Suprapubic skin (tissue), 4 donors: Measurements from ENCODE around the gene CCDC33. TPM values are rescaled to one million over a fixed set of nuclear protein-coding genes. Genes with fewer than 3 reads are reported as not detected.

ENCODE experiments used
- DNase-seq, 2 donors: peaks; one replicate each; pipeline ENCODE4 v3.0.0-alpha.2; 2019; ENCODE audit warnings: low spot score in 2 of 2
- H3K27ac ChIP-seq: fragments of 200-600 bp; sonication (generic); one replicate; pipeline ENCODE4 v1.5.1; 2019
- H3K27me3 ChIP-seq: fragments of 200-600 bp; sonication (generic); one replicate; pipeline ENCODE4 v1.5.1; 2019
- H3K36me3 ChIP-seq: fragments of 200-600 bp; sonication (generic); one replicate; pipeline ENCODE4 v1.5.1; 2019
- H3K4me1 ChIP-seq: fragments of 200-600 bp; sonication (generic); one replicate; pipeline ENCODE4 v1.5.1; 2019
- H3K4me3 ChIP-seq: fragments of 200-600 bp; sonication (generic); one replicate; pipeline ENCODE4 v1.5.1; 2019; ENCODE audit warnings: mild to moderate bottlenecking
- H3K9me3 ChIP-seq: fragments of 200-600 bp; sonication (generic); one replicate; pipeline ENCODE4 v1.5.1; 2019
- CTCF ChIP-seq, 2 donors: fragments of 200-600 bp in 1 of 2; fragments of 450-650 bp in 1 of 2; sonication (generic) in 1 of 2; IDR thresholded peaks; one replicate each; pipeline ENCODE4 v1.5.1; 2016 to 2019; ENCODE audit warnings: antibody characterized with exemption in 2 of 2, mild to moderate bottlenecking in 1 of 2, moderate library complexity in 1 of 2
- EP300 ChIP-seq: sonication (generic); formaldehyde crosslinking; IDR thresholded peaks from one replicate; pipeline ENCODE4 v1.6.1; 2017; ENCODE audit warnings: antibody characterized with exemption
- POLR2A ChIP-seq, 2 donors: fragments of 450-650 bp; IDR thresholded peaks; one replicate each; pipeline ENCODE4 v1.6.1; 2017; ENCODE audit warnings: antibody characterized with exemption in 2 of 2, mild to moderate bottlenecking in 2 of 2, moderate library complexity in 2 of 2
- POLR2AphosphoS5 ChIP-seq, 3 donors: sonication (generic); formaldehyde crosslinking; IDR thresholded peaks; one replicate each; pipeline ENCODE4 v1.6.1; 2017; ENCODE audit warnings: antibody characterized with exemption in 3 of 3
- WGBS: methylation state at CpG from one replicate; pipeline ENCODE4 v1.1.5; 2018; 5-methylcytosine and 5-hydroxymethylcytosine counted together
- total RNA-seq, 4 donors: library from RNA; depleted of rRNA; stranded (reverse); fragments of >200 nt; gene quantifications; one replicate each; pipeline ENCODE4 v1.1.0, GENCODE V29; 2016

The CCDC33 gene
- total RNA-seq, 4 donors from 2014 or later = 0.60 TPM; not detected in 3

GRCh38 chr15:74312445-74313007 lies 76.4 kb downstream of the CCDC33 start:
- H3K36me3 ChIP-seq = no peaks in the 10 kb centered on the region
- peaks cover 17% of the 10 kb centered on the region for H3K4me1 ChIP-seq
- no peaks in the 10 kb centered on the region for H3K9me3 ChIP-seq
- no peak for TF ChIP-seq CTCF (IDR thresholded peaks at IDR 0.05)
- TF ChIP-seq EP300 = no peak
- TF ChIP-seq POLR2A (IDR thresholded peaks at IDR 0.05) = no peak
- TF ChIP-seq POLR2AphosphoS5 (IDR thresholded peaks at IDR 0.05) = no peak
- H3K4me3 ChIP-seq = no peak overlapping the region
- WGBS = 76% methylated on average over 9 of the region's 9 CpGs
- no peak overlapping the region for H3K27ac ChIP-seq
- H3K27me3 ChIP-seq = peaks cover 15% of the 10 kb centered on the region
- no peak for DNase-seq

- Histone ChIP-seq H3K9me3 (no peaks in the 10 kb centered on the region), H3K27me3 (peaks cover 4% of the 10 kb centered on the region), H3K27ac (no peak overlapping the region), H3K4me3 (no peak overlapping the region), H3K36me3 (no peaks in the 10 kb centered on the region), H3K4me1 (peaks cover 28% of the 10 kb centered on the region)
- TF ChIP-seq CTCF (IDR thresholded peaks at IDR 0.05) (no peak), POLR2AphosphoS5 (IDR thresholded peaks at IDR 0.05) (no peak), EP300 (no peak), POLR2A (IDR thresholded peaks at IDR 0.05) (no peak)
- WGBS = 85% methylated on average over 7 of the region's 7 CpGs
- no peak for DNase-seq
These were observed 77.8 kb downstream of the CCDC33 start for GRCh38 chr15:74313889-74314288.

GRCh38 chr15:74314795-74315438 lies 78.8 kb downstream of the CCDC33 start:
- Histone ChIP-seq H3K36me3 (no peaks in the 10 kb centered on the region), H3K4me1 (peaks cover 38% of the 10 kb centered on the region), H3K9me3 (no peaks in the 10 kb centered on the region), H3K27me3 (peaks cover 4% of the 10 kb centered on the region), H3K4me3 (no peak overlapping the region), H3K27ac (no peak overlapping the region)
- TF ChIP-seq CTCF (IDR thresholded peaks at IDR 0.05) (no peak), POLR2AphosphoS5 (IDR thresholded peaks at IDR 0.05) (no peak), POLR2A (IDR thresholded peaks at IDR 0.05) (no peak), EP300 (no peak)
- WGBS = 63% methylated on average over 12 of the region's 13 CpGs
- DNase-seq = no peak

- Histone ChIP-seq H3K27me3 (peaks cover 4% of the 10 kb centered on the region), H3K9me3 (no peaks in the 10 kb centered on the region), H3K4me3 (no peak overlapping the region), H3K4me1 (peaks cover 42% of the 10 kb centered on the region), H3K36me3 (no peaks in the 10 kb centered on the region), H3K27ac (no peak overlapping the region)
- no peak for DNase-seq
- 66% methylated on average over 5 of the region's 5 CpGs for WGBS
- no peak for TF ChIP-seq POLR2A (IDR thresholded peaks at IDR 0.05)
- no peak for TF ChIP-seq CTCF (IDR thresholded peaks at IDR 0.05)
- no peak for TF ChIP-seq EP300
These were observed 79.5 kb downstream of the CCDC33 start for GRCh38 chr15:74315626-74316025.

GRCh38 chr15:74316141-74316540 lies 80.0 kb downstream of the CCDC33 start:
- no peaks in the 10 kb centered on the region for H3K36me3 ChIP-seq
- H3K27me3 ChIP-seq = peaks cover 4% of the 10 kb centered on the region
- peaks cover 42% of the 10 kb centered on the region for H3K4me1 ChIP-seq
- no peak overlapping the region for H3K27ac ChIP-seq
- WGBS = 44% methylated on average over 9 of the region's 13 CpGs
- DNase-seq = no peak
- TF ChIP-seq POLR2AphosphoS5 (IDR thresholded peaks at IDR 0.05) = no peak
- no peak for TF ChIP-seq POLR2A (IDR thresholded peaks at IDR 0.05)
- no peak for TF ChIP-seq EP300
- no peak for TF ChIP-seq CTCF (IDR thresholded peaks at IDR 0.05)
- H3K4me3 ChIP-seq = no peak overlapping the region
- H3K9me3 ChIP-seq = no peaks in the 10 kb centered on the region
